PC-3 (cell line): ENCODE data around the gene EXOC6.

Source experiments
- EZH2 ChIP-seq: fragments of 300-600 bp; sonication (generic); IDR thresholded peaks from one replicate; pipeline ENCODE4 v1.6.1; 2017; ENCODE audit warnings: antibody characterized with exemption, mild to moderate bottlenecking, low read length; ENCODE audit not compliant: unreplicated experiment
- EZH2phosphoT487 ChIP-seq: fragments of 300-600 bp; sonication (generic); IDR thresholded peaks from 2 replicates; pipeline ENCODE4 v1.6.1; 2018; ENCODE audit warnings: mild to moderate bottlenecking, antibody characterized with exemption, low read length, borderline replicate concordance
- TF ChIP-seq, protein P1 (sequence below): fragments of 300-600 bp; sonication (generic); conservative IDR thresholded peaks from 2 replicates; pipeline ENCODE4 v1.5.1; 2017; ENCODE audit warnings: antibody characterized with exemption, low read depth, mild to moderate bottlenecking, low read length

DNA sequence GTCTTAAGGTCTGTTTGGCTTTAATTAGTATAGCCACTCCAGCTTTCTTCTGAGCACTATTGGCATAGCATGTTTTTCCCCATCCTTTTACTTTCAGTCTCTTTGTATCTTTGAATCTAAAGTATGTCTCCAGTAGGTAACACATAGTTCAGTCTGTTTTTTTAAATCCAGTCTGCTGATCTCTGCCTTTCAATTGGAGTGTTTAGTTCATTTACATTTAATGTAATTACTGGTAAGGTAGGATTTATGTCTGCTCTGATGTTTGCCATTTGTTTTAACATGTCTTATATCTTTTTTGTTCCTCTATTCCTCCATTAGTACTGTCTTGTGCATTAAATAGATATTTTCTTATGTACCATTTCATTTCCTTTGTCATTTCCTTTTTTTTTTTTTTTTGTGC is 72.5 kb downstream of the EXOC6 start:
- TF ChIP-seq, protein P1, sequence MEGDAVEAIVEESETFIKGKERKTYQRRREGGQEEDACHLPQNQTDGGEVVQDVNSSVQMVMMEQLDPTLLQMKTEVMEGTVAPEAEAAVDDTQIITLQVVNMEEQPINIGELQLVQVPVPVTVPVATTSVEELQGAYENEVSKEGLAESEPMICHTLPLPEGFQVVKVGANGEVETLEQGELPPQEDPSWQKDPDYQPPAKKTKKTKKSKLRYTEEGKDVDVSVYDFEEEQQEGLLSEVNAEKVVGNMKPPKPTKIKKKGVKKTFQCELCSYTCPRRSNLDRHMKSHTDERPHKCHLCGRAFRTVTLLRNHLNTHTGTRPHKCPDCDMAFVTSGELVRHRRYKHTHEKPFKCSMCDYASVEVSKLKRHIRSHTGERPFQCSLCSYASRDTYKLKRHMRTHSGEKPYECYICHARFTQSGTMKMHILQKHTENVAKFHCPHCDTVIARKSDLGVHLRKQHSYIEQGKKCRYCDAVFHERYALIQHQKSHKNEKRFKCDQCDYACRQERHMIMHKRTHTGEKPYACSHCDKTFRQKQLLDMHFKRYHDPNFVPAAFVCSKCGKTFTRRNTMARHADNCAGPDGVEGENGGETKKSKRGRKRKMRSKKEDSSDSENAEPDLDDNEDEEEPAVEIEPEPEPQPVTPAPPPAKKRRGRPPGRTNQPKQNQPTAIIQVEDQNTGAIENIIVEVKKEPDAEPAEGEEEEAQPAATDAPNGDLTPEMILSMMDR, result no peak
- no peak for TF ChIP-seq EZH2
- no peak for TF ChIP-seq EZH2phosphoT487
